GM10248 (cell line): Measurements from ENCODE around the gene TMPRSS6.

ENCODE experiments used
- CTCF ChIA-PET: fragments of 300-600 bp; sonication (Branson Sonifier 250); formaldehyde crosslinking; extraction: SDS; loops from one replicate; lab custom pipeline; 2021; ENCODE audit warnings: antibody characterized with exemption; lab: Yijun Ruan, JAX
- POLR2A ChIA-PET: fragments of 350-650 bp; sonication (Branson Sonifier 250); formaldehyde crosslinking; extraction: SDS; loops from one replicate; lab custom pipeline; 2020; ENCODE audit warnings: antibody characterized with exemption; lab: Yijun Ruan, JAX
- DNase-seq: peaks from one replicate; pipeline ENCODE4 v3.0.0; 2012; ENCODE audit errors: extremely low spot score
- CTCF ChIP-seq: IDR thresholded peaks from 2 replicates; pipeline ENCODE4 v1.5.1; 2012; ENCODE audit warnings: mild to moderate bottlenecking, low read depth; ENCODE audit errors: extremely low read depth, missing control alignments, control extremely low read depth

The TMPRSS6 gene

GRCh38 chr22:37115032-37115431, 5.5 kb upstream of the TMPRSS6 start:
- no peak for DNase-seq
- no peak for TF ChIP-seq CTCF
- CTCF ChIA-PET = interaction anchor here (0.6 to 2.5 kb wide), 2 partner anchors 9 to 62 kb away, joined by 3 to 9 read pairs; no protein-coding TSS in a partner anchor
- POLR2A ChIA-PET = no interaction called here

DNA sequence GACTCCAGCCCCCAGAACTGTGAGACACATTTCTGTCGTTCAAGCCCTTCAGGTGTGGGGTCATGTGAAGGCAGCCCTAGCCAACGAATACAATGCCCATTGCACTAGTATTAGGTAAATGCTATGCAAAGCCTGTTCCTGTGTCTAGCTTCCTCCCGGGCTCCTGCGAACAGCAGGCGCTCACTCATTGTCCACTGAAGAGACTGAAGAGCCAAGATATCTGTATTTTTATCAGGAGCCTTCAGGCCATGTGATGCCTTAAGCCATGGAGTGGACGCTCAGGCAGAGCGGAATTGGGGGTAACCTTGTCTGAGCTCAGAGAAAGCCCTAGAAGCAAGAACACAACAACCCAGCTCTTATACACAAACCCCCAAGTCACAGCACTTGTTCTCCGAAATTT, 4.2 kb upstream of the TMPRSS6 start:
- no peak for DNase-seq
- no peak for TF ChIP-seq CTCF
- POLR2A ChIA-PET = no interaction called here
- CTCF ChIA-PET = interaction anchor here (0.9 to 2.5 kb wide), 3 partner anchors 10 to 86 kb away, joined by 3 to 9 read pairs (median 4); no protein-coding TSS in a partner anchor

DNA sequence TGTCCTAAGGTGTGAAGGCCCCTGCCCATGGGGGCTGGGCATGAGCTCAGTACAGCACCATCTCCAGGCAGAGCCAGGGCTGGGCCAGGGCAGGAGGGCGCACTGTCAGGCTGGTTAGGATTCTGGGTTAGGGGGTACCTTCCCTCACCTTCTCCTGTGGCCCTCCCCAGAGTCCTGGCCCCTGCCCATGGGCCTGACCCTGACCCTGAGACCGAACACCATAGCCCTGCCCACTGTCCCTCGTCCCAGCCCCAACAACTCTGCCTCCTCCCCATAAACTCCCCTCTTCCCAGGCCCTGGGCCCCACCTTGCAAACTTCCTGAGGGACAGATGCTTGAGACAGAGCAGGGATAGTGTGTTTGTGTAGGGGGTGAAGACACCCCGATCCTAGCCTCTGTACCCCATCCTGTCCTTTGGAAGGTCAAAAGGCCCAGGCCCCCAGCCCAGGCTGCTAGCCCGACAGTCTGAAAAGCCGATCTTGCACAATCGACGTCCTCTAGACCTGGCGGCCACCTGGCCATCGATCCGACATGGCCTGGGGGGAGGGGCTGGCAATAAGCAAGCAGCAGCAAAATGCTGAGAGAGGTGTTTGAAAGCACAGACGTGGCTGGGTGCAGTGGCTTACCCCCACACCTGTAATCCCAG, 2.7 kb upstream of the TMPRSS6 start:
- ChIA-PET POLR2A (no interaction called here), CTCF (no interaction called here)
- TF ChIP-seq CTCF = no peak
- DNase-seq = no peak

- DNase-seq = no peak
- POLR2A ChIA-PET = no interaction called here
- CTCF ChIA-PET = no interaction called here
- TF ChIP-seq CTCF = no peak
These were observed 1.7 kb upstream of the TMPRSS6 start for GRCh38 chr22:37111156-37111717.

- POLR2A ChIA-PET = no interaction called here
- DNase-seq = no peak
- CTCF ChIA-PET = interaction anchor here (1.0 kb wide), 1 partner anchor 53 kb away, joined by 3 read pairs; no protein-coding TSS in a partner anchor
- no peak for TF ChIP-seq CTCF
These were observed 1.5 kb downstream of the TMPRSS6 start for GRCh38 chr22:37107816-37108621.

DNA sequence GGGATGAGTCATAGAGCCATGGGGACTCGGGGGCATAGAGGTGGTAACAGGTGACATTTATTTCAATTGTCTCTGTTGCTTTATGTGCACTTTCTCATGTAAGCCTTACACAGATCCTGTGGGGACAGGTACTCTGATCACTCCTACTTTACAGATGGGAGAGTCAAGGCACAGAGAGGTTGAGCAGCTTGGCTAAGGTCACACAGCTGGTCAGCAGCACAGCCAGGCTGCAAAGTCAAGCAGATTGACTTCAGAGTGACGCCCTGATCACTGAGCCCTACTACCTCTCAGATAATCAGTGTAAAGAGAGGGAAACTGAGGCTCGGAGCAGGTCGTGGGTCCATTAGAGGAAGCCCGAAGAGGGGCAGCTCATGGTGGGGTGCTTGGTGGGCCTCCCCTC, 3.5 kb downstream of the TMPRSS6 start:
- CTCF ChIA-PET = interaction anchor here (1.1 to 1.9 kb wide), 3 partner anchors 14 to 94 kb away, joined by 3 to 8 read pairs (median 5); no protein-coding TSS in a partner anchor
- POLR2A ChIA-PET = no interaction called here
- no peak for DNase-seq
- no peak for TF ChIP-seq CTCF
